RPMI8226 (cell line): Measurements from ENCODE around the gene BRINP1.

ENCODE experiments used
- DNase-seq: peaks from one replicate; pipeline ENCODE4 v3.0.0-alpha.2; 2015

The BRINP1 gene

DNA sequence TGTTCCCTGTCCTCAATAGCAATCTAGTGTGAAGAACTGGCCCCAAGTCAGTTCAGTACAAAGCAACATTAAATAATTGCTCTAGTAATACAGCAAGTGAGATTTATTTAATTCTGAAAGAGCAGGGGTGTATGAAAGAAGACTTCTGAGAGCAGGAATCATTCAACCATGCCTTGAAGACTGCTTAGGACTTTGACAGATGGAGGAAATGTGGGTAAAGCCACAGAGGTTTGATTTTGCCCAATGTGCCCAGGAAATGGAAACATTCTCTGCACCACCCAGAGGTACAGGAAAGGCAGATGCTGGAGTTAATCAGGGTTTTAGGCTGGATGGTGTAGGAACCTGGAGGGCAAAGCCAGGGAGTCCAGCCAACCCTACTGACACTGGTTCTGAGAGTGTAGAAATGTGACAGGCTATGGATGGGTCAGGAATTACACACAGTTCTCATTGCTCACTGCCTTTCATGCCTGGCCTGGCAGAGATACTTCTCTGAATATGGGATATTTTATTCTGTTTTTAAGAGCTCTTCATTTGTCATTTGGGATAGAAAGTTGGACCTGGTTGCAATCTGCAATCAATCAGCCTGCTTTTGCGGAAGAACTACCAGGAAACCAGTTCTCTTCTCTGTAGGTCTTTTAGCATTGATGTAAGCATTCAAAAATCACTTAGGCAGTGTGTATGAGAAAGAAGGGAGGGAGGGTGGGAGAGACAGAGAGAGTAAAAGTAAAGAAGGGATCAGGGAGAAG lies 88.3 kb downstream of the BRINP1 start:
- DNase-seq: no peak

DNA sequence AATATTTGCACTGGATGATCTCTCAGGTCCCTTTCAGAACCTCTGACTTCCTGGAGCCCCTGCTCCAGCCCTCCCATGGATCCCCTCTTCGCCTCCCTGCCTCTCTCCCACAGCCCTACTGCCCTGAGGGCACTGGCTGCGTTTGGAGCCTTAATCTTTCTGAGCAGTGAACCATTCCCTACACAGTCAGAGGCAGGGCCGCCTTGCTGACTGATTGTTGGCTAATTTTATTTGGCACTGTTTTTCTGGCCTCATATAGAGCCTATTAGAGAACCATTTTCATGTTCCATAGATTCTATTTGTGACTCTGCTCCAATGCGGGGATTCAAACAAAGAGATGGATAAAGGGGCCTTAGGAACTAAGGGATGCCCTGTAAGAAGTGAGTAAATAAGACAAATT lies 91.1 kb downstream of the BRINP1 start:
- DNase-seq: no peak

- DNase-seq: no peak
Measured at GRCh38 chr9:119273984-119274665, 95.1 kb downstream of the BRINP1 start.

DNA sequence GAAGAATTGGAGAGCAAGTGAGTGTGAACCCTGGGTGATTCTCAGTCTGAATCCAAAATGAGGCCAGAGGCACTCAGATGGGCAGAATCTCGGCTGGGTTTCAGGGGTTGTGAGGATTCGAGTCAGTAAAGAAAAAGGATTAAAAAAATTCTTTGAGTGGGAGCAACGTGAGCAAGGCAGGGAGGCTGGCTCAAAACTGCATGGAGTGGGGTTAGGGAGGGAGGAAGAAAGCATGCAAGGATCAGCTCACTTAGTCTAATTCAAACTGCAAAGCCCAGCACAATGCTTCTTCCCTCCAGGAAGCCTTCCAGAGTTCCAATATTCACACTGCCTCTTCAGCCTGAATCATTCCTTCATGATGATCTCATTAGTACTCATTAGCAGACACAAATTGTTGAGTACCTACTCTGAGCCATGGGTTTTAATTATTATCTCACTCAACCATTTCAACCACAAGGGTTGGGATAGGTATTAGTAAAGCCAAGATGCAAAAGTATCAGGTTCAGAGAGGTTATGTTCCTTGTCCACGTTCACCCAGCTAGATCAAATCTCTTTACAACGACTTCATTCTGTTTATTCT lies 95.8 kb downstream of the BRINP1 start:
- no peak for DNase-seq

- DNase-seq: no peak
Measured at GRCh38 chr9:119272500-119273211, 96.6 kb downstream of the BRINP1 start.

DNA sequence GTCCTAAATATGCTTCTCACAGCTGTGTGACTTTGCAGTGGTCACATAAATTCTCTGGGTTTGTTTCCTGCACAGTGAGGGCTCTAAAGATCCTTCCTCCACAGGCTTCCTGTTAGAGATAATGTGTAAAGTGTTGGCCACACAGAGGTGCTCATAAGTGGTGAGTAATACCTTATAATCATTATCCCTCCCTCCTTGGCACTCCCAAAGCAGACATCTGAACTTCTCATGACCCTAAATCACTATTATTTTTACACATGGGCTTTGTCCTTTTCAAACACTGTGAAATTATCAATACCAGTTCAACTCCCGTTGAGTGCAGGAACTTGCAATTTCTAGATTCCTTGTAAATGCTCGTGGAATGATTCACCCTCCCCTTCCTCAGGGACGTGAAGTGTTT lies 100.2 kb downstream of the BRINP1 start:
- no peak for DNase-seq

DNA sequence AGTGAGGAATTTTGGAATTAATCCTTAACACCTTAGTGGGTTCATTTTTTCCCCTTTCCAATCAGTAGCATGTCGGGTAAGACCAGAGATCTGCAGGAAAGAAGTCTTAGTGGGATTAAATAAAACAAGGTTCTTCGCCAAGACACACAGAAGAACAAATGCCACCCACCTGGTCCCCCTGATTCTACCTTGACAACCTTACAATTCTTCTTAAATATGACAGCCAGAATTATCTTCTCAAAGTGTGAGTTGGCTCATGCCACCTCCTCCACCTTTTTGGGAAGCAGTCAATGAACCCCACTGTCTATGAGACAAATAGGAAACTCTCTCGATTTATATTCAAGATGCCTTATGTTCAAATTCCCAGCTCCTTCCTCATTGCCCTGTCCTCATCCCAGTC lies 105.1 kb downstream of the BRINP1 start:
- DNase-seq: no peak

GRCh38 chr9:119257592-119257991 lies 111.6 kb downstream of the BRINP1 start:
- no peak for DNase-seq

GRCh38 chr9:119255116-119255515 lies 114.1 kb downstream of the BRINP1 start:
- no peak for DNase-seq

- no peak for DNase-seq
Measured at GRCh38 chr9:119252671-119253299, 116.5 kb downstream of the BRINP1 start.

DNA sequence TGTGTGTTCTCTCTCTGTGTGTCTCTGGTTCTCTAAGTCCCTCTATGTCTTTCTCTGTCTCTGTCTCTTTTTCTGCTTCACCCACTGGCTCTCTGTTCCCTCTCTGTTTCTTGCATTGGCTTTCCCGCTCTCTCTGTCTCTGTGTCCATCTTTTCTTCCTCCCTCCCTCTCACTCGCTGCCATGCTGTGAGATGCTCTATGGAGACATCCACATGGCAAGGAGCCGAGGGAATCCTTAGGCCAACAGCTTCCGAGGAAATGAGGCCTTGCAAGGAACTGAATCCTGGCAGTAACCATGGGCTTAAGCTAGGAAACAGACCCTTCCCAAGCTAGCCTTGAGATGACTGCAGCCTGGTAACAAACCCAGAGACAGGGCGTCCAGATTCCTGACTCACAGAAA lies 117.3 kb downstream of the BRINP1 start:
- DNase-seq: no peak

DNA sequence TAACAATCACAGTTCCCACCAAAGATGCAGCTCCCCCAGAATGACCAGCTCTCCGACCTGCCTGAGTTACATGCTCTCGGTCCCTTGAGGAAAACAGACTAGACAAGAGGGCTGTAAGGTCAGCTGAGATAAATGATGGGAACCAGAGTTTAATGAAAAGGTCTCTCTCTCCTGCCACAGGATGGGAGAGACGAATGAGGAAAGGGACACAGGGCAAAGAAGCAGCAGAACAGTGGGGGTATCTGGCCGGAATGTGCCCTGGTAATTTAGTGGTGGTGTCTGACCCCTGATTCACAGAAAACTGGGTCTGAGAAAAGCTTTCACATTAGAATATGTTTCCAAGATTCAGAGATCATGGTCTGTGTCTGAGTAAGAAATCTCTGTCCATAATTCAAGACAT lies 118.5 kb downstream of the BRINP1 start:
- DNase-seq: no peak

DNA sequence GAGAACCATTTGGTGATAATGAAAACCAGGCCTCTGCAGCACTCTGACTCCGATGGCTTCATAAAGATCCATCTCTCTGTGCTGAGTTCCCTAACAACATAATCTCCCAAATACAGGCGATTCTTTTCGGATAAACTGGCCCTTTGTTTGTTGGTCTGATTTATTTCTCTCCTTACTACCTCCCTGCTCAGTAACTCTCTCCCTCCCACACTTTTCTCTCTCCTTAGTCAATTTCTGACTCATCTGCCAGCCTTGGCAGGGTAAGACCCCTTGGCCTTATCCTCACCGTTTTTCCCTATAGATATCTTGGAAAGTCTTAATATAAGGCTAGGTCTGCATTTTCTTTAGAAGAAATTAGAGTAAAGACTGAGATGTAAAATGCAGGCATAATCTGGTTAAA lies 128.7 kb downstream of the BRINP1 start:
- DNase-seq: no peak

GRCh38 chr9:119234636-119235035 lies 134.6 kb downstream of the BRINP1 start:
- DNase-seq: no peak

GRCh38 chr9:119227422-119227821 lies 141.8 kb downstream of the BRINP1 start:
- no peak for DNase-seq

DNA sequence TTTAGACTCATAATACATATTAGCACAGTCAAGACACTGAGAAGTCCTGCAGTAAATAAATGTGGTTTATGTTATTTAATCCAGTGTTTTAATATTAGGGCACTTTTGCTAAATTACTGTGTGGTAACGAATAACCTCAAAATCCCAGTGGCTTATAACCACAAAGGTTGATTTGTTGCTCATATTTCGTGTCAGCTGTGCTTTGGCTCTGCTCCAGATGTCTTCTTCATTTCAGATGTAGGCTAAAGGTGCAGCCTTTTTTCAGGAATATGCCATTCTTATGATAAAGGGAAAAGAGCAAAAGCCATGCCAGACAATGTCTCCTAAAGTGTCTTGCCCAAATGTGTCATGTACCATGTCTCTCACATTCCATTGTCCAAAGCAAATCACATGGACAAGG lies 144.8 kb downstream of the BRINP1 start:
- DNase-seq: no peak

- DNase-seq: no peak
Measured at GRCh38 chr9:119221276-119221675, 148.0 kb downstream of the BRINP1 start.

GRCh38 chr9:119218293-119218692 lies 150.9 kb downstream of the BRINP1 start:
- DNase-seq: no peak

GRCh38 chr9:119216651-119217331 lies 152.4 kb downstream of the BRINP1 start:
- no peak for DNase-seq

DNA sequence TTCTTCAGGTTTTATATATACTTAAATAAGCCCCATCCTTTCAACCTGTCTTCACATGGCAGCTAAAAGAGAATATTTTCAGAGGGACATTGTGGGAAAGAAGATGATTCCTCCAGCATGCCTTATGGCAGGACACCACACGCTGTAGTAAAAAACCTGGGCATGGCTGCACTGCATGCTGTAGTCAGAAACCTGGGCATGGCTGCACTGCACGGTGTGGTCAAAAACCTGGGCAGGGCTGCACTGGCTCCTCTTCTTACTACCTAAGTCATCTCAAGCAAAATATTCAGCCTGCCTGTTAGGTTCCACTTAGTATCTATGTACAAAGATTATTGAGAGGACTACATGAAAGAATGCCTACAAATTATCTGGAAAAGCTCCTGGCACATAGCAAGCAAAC lies 153.6 kb downstream of the BRINP1 start:
- no peak for DNase-seq

DNA sequence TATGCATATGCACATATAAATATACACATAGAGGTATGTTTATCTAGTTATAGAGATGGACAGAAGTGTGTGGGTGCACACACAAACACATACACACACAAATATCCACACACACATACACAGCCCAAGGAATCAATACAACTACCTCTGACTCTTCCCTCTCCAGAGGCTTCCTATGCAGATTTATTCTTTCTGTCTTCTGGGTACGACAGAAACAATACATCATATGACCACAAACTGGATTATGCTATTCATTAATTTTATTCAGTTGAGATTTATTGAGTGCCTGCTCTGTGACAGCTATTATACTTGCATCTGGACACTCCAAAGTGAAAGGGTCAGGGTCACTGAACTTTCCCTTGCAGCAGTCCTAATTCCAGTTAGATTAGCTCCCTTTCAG lies 155.8 kb downstream of the BRINP1 start:
- DNase-seq: no peak

DNA sequence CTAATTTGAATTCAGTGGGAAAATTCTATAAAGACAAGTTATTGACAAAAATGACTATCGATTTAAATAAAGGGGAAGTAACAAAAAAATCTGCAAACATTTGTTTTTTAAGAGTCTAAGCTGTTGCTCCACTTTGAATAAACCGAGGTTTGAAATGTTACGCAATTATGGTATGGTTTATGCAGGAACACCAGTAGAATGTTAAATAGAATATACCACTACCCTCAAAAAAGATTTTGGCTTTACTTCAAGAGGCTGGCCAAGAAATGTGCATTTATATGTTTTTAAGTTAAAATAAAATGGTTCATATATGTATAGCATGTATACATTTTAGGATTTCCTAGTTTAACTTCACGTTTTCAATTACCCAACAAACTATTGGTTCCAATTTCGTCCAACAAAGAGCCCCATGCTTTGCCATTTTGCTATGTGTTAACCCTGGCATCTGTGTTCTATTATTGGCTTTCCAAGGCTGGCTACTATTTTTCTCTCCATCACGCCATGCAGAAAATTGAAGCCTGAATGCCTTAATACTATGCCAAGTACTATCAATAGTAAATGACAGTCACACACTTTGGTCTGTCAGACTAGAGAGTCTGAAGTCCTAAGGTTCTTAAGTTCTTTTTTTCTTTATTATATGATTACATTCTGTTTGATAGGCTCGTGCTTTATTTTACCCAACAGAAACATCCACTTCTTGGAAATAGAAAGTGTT lies 171.2 kb downstream of the BRINP1 start:
- no peak for DNase-seq
